GM19238 (cell line): Measurements from ENCODE around the gene ELMO1.

Experiments used
- DNase-seq: peaks from one replicate; pipeline ENCODE4 v3.0.0; 2011; ENCODE audit warnings: low spot score; ENCODE audit not compliant: insufficient read length

ELMO1 gene

DNA sequence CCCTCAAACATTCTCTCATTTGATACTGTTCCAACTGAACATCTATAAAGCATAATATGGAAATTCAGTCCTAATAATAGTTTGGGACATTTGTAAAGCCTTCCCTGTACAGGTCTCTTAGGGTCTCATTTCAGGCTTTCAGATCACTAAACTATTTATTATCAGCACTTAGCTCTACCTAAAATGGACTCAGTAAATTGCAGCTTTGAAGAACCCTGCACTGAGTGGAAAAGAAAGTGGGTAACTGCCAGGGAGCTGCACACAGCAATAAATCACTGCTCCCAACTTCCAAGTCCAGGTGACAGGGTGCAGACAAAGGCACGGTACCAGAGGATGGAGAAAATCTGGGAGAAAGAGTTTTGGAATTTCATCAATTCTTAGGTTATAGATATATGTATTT lies 559.5 kb downstream of the ELMO1 start:
- DNase-seq, result no peak

DNA sequence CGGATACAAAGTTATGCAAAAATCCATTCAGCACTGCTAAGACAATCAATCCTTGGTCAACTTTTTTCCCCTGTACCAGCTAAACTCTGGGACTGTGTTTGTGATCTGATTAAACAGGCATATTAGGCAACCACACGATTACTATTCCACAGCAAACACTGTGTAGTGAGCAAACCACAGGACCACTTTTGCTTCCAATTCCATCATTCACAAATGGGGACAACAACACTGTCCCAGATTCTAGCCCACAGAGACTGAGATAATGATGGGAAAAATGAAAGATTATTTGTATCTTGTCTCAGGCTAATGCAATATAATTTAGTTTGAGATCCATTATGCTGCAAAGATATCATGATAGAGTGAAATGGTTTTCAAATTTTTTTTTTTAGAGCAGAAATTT lies 560.7 kb downstream of the ELMO1 start:
- DNase-seq, result no peak

DNA sequence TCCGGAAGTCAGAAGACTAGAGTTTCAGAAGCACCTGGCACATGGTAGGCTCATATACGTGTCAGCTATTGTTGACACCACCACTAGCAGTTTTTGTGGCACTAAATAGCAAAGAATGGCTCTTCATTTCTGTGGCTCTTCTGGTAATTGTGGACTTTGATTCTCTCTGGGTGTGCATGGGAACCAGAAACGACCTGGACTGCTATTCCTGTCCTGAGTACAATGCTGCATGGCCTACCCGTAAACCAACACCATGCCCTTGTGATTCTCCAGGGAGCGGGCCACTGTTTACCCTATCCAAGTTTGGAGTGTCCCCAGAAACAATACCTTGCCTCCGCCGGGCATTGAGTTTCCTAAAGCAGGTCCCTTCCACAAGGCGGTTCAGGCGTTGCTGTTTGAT lies 561.4 kb downstream of the ELMO1 start:
- no peak for DNase-seq

DNA sequence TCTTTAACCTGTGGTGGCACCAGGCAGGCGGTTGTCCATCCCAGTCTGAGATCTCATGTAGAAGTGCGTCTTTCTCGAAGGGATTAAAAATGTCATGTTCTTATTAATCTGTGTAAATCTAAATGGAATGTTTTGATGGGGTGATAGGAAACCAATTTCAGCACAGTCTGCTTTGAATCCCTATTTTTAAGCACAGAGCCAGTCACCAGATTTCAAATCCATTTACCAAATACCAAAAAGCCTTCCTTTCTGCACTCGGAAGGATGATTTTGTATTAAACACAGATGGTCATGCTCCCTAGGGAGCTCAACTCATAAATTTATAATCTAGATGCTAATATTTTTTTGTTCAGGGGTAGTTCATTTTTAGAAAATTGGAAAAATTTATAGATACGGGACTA lies 563.8 kb downstream of the ELMO1 start:
- DNase-seq, result no peak

DNA sequence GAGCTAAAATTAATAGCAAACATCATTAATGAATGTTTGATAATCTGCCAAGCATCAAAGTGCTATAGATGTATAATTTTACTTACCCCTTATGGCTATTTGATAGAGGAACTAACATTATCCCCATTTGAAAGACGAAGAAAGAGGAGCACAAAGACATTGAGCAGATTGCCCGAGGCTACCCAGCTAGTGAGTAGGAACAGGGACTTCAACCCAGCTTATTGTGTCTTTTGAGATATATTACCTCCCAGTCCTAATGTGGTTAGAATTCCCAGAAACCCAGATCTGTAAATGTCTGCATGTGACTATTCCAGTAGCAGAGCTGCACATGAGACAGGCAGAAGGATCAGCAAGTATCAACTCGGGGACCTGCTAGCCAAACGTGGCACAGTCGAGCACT lies 564.3 kb downstream of the ELMO1 start:
- DNase-seq, result no peak

DNA sequence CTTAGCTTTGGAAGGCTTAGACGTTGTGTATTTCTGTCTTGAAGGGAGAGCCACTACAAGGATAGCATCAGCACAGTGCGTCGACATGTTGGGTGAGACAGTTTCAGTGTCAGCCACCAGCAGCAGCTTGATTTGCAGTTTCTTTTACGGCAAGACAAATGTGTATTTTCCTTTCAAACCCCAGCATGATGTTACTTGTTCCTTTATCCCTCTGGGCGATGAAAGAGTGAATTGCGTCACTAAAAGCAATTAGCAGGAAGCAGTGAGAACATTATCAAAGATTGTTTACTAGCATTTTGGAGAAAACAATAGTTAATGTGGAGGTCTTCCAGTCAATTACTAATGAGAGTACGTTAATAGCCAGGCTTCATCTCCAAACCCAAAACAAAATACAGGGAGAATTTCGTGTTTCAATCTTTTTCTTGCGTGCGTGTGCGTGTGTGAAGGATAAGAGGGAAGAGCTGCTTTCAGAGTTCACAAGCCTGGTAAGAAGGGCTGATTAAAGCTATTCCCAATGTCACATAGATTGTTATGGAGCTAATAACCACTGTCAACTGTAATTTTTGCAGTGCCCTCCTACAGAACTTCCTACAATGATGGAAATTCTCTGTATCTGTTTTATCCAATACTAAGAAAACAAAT lies 567.3 kb downstream of the ELMO1 start:
- no peak for DNase-seq

DNA sequence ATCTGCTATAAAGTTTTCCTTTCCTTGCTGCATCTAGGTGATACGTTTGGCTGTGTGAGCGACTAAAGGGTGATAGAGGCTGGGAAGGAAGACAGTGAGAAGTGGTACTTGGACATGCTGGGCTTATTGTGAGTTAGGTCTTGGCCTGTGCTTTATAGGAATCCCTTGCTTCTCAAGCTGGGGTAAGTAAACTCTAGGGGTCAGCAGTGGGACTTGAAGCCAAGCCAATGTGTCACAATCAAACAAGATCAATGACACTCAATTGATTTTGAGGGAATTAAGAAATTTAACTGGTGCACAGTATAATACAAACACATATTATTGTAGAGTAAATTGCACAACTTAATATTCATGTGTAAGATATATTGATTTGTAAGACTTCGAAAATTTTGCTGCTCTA lies 568.6 kb downstream of the ELMO1 start:
- DNase-seq, result no peak

DNA sequence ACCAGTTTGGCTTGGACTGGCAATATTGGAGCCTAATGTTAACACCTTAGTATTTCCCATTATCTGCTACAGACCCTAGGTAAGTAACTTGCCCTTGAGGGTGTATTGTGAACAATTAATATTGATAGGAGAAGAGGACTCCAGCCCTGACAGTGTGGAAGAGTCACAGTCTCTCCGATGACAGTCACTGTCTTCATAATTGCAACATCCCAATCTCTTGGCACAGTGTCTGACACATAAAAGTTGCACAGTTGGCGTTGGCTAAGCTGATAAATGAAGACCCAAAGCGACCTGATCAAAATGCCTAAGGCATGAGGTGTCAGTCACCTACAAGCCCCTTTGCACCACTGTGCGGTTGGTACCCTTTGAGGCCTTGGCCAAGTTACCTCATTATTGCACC lies 569.6 kb downstream of the ELMO1 start:
- no peak for DNase-seq

DNA sequence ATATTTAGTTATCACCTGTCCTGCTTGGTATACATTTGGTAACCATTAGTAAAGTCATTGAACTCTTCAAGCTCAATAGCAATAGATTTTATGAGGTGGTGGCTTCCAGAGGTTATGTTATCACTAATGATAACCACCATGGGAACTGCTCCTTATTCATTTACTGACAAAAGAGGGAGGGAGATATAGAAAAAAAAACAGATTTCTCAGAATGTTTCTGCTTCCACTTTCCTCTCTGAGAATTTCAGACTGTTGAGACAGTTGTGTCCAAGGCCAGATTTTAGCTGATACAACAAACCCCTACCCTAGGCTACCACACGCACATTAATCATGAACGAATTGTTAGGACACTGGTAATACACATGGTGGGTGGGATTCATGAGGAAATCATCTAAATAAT lies 570.4 kb downstream of the ELMO1 start:
- DNase-seq, result no peak

DNA sequence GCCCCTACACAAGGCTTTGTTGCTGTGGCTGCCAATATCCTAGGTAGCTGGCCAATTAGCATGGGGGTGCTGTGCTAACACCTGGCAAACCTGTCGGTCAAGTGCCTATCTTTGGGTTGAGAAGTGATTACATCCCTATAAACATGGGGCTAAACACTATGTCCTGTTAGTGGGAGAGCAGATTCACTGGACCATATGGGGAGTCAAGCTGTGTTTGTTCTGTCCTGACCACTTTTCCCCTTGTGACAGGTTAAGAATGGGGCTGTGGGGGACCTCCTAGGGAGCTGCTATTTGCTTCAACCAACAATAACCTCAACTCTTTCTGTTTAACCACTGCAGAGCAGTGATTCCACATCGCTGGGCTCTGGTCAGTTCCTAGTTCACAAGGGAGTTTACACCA lies 572.9 kb downstream of the ELMO1 start:
- no peak for DNase-seq

DNA sequence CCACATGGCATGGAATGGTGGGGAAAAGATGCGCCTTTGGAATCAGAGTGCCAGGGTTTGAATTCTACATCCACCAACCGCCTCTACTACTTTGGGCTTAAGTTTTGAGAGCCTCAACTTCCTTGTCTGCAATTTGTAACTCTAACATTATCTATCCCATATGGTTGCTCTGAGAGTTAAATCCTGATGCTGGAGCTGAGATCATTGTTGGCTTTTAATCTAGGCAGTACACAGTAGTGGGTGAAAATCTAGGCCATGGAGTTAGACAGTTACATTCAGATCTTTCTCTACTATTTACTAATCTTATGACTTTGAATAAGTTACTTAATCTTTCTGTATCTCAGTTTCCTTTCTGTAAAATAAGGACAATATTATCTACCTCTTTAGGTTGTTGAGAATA lies 574.6 kb downstream of the ELMO1 start:
- no peak for DNase-seq

DNA sequence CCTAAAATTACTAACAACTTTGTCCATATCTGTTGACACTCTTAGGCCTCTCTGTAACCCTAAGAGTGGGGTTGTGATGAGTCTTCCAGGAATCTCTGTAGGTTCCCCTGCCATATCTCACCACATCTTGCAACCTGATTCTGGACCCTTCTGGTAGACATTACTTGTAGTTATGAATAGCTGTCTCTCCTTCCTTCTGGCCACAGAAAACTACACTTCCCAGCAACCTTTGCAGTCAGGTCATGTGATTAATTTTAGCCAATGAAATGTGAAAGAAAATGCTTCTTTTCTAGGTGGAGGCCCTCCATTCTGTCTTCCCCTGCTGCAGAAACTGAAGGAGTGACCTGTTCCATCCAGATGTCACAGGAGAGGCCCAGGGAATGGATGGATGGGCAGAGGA lies 576.8 kb downstream of the ELMO1 start:
- DNase-seq, result no peak

DNA sequence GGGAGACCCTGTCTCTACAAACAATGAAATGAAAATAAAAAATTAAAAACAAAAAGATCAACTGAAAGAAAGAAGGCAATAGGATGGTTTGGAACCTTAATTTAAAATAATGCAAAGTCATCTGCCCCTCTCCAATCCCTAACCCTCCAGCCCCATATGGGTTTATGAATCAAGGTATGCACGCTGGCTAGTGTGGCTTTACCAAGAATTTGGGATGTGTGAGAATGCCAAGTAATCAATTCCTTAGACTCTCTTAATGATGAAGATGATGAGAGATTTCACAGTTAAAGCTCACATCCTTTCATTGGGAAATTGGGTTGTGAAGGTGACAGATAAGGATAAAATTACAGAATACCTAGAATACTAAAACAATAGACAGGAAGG lies 577.3 kb downstream of the ELMO1 start:
- DNase-seq, result no peak

DNA sequence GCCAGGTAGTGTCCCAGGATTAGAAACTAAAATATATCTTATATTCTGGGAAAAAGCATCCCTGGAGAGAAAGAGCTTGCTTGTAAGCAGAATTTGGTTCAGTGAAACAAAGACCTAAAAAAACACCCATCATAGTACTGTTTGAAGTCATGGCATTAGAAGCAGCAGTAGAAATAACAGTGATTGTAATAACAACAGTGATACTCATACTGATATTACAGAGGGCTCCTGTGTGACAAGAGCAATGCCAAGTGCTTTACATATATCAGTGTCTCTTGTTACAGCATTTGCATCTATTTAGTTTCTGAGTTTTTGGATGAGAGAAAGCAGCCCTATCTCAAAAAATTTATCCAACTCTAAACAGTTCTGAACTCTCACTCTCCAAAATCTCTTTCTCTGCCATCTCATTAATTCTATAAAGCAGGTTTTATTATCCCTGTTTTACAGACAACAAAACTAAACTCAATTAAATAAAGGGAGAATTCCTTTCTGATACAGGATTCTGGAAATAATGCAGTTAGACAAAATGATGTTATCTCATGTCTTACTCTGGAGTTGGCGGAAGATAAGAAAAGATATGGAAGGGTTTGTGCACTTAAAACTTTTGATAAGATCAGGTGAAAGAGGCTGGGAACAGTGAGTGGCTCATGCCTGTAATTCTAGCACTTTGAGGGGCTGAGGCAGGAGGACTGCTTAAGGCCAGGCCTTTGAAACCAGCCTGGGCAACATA lies 577.9 kb downstream of the ELMO1 start:
- DNase-seq, result no peak

DNA sequence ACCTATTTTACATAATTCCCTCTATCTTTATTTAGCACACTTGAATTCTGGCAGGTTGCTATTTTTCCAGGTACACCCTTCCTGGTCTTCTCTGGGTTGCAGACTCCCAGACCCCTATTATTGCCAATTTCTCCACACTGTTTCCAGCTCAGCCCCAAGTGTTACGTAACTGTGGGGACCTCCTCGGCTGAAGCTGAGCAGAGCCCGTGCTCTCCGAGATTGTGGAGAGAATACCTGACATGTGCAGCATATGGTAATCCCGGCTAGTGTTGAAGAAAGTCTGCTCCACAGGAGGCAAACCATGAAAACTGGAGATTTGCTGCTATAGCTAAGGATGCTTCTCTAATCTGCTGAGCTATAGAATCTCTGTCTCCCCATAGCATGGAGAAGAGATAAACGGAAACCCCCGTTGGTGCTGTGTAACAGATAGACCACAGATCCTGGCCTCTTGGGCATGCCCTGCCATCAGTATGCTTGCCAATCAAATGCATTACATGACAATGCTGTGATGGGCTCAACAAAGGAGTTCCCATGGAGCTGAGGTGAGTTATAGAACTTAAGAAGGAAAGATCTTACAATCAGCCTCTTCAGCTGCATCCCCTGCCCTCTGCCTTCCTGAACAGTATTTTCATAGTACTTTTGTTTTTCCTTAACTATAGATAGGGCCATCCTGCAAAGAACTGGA lies 579.8 kb downstream of the ELMO1 start:
- DNase-seq, result no peak

DNA sequence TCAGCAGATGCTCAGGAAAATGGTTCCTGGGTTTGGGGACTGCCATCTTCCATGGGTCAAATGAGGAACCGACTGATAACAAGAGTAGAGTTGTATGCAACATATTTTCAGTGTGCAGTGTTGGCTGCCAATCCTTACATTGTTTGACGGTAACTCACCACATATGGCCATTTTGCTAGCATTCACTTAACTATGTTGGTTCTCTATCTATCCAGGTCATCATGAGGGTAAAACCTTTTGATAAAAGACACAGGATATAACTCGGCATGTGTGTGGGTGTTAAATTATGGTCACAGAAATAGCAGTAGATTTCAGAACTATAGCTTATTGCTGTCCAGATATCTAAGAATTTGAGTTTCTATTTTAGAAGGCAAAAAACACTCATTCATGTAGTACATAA lies 583.6 kb downstream of the ELMO1 start:
- DNase-seq, result no peak

DNA sequence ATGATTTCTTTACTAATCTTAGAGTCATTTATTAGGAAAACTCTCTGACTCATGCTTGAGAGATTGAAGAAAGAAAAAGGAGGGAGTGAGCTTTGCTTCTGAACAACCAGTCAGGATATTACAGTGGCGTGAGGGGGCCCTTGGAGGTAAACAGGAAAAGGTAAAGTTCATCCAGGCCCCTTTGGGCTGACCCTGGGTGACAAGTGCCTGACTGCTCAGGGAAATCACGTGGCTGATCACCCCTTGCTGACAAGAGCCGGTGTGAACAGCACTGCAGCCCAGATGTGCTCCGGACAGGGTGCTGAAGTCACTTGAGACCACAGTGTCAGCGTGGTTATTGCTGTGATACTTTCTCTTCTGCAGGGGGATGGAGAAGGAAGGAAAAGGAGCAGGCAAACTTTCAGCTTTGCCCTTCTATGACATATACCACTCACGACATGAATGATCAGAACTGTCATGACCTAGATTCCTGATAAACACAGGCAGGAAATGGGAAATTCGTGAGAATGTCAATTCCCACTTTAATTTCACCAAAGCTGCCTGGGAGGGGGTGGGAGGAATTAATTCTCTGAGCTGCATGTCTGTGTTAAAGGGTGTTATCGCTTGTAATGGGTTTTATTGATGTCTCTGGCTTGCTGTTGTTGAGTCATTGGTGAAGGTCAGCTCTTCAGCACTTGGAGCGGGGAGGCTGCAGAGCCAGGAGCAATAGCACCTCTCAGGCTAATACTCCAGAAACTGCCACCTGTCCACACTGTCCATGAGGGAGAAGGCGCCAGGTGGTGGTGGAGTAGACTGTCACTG lies 584.6 kb downstream of the ELMO1 start:
- DNase-seq, result no peak

DNA sequence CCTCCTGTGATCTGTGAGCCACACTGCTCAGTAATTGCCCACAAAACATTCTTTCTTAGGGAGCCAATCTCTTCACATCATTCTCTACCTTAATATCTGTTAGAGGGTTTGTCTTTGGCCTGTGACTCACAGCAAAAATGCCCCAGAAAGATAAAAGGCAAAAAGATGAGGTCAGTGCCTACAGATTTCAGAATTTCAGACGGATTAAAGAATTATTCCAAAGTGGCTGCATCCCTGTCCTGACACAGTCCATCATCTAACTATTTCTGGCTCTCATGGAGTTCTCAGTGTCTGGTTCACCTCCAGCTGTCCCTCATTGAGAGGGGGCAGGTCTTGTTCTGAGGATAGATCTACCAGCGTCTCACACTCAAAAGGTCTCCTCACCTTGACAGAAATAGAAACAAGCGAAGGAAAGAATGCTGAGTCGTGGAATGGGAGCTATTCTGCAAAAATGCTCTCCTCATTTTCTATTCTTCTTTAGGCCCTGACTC lies 585.8 kb downstream of the ELMO1 start:
- no peak for DNase-seq

DNA sequence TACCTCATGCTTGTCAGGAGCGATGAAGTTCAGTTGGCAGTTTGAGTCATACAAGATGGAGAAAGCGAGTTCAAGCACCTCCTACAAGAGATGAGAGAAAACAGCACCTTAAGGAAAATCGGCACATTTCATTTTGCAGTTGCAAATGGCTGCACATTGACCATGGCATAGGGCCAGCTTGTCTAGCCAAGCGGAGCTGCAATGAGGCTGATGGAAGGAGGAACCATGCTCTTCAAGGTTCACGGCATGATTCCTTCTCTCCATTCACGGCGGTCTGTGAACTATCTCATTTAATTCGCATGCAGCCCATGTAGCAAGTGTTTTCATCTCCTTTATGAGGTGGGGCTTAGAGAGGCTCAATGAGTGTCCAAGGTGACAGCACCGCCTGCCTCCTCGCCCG lies 587.0 kb downstream of the ELMO1 start:
- no peak for DNase-seq

DNA sequence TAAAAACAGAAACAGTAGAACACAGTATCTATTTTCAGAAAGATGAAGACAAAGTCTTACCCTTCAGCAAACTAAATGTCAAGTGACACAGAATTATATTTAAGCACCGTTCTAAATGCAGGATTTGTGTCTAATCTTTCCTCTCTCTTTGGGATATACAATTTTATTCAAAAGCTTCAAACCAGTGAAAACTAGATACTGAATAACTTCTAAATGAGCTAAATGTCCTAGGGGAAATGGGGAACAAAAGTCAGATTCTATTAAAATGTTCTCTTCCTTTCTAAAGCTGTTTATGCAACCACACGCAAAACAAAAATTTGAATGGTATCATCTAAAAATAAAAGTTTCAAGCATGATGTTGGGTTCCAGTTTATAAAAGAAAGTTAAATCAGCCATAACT lies 588.0 kb downstream of the ELMO1 start:
- no peak for DNase-seq

DNA sequence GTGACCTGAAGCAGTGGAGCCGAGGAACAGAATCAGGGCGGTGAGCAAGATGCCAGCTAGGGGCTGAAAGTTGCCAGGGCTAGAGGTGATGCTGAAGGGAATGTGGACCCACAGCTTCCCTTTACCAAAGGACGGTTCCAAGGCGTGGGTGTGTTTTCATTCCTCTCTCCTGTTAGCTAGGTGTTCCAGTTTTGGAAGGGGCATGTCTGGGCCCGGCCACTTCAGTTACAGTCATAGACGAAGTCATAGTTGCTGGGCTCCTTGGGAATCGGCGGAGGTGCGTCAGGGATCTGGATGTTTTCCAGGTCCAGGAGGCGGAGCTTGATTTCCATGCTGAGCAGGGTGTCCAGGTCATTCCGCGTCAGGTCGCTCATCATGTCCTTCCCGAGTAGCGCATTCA lies 593.3 kb downstream of the ELMO1 start:
- no peak for DNase-seq

DNA sequence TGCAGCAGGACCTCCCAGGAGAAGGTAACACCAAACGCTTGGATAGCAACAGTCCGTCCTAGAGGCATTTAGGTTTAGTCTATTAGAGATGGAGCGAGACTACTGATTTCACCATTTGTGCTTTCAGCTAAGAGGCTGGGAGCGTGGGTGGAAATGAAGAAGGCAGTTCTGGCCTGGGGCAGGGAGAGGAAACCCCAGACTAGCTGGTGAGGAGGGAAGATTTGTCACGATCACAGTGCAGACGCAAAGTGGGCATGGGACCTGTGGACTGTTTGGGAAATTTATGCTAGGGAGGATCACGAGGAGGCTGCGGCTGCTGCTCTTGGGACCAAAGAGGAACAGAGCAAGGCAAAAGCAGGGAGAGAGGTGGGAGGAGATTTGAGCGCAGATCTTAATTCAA lies 594.0 kb downstream of the ELMO1 start:
- DNase-seq, result no peak
